Ureter (tissue), 1 donor: ENCODE measurements around the gene EPHX1. TPM values are rescaled to one million over a fixed set of nuclear protein-coding genes. Genes with fewer than 3 reads are reported as not detected.

Experiments
- DNase-seq: peaks from one replicate; pipeline ENCODE4 v3.0.0-alpha.2; 2020; ENCODE audit warnings: low spot score
- total RNA-seq: library from RNA; stranded (reverse); gene quantifications from one replicate; pipeline ENCODE4 v1.2.4, GENCODE V29; 2023
- donor health status: DM: yes; HTN: yes; CAD: no.

EPHX1 gene
- total RNA-seq, 1 donor from 2014 or later, result 116 TPM

DNA sequence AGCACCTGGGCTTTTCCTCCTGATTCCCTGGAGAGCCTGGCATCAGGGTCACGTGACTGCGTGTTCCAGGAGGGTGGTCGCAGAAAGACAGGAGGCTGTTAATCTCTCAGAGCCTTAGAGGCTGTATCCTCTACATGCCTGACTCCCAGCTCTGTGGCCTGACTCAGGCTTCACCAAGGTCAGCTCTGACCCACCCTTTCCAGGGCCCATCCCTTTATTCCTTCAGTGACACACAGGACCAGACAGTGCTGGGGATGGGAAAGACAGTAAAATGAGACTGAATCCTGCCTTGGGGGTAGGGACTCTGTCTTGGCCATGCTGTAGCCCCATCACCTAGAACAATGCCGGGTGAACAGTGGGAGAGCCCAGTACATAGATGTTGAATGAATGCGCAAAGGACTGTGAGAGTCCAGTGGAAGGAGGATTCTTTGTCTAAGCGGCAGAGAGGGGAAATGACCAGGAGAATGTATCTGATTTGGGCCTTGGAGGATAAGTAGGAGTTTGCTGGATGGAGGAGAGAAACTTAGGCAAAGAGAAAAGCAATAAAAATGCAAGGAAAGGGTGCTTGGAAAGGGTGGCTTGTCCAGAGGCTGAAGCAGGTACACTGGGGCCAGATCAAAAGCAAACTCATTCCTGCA is 33.0 kb downstream of the EPHX1 start:
- no peak for DNase-seq

- no peak for DNase-seq
These were observed 33.5 kb downstream of the EPHX1 start for GRCh38 chr1:225843426-225843795.

- no peak for DNase-seq
These were observed 34.5 kb downstream of the EPHX1 start for GRCh38 chr1:225844236-225845061.

DNA sequence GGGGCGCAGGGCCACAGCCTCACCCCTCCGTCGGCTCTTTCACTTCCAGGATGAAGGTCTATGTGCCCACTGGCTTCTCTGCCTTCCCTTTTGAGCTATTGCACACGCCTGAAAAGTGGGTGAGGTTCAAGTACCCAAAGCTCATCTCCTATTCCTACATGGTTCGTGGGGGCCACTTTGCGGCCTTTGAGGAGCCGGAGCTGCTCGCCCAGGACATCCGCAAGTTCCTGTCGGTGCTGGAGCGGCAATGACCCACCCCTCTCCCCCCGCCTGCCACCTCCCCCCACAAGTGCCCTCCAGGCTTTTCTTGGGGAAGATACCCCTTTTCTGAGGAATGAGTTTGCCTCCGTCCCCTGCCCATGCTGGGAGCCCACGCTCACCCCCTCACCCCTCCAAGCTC is 35.2 kb downstream of the EPHX1 start:
- no peak for DNase-seq

GRCh38 chr1:225845571-225846259 is 35.8 kb downstream of the EPHX1 start:
- peak; percentile 81 for DNase-seq

DNA sequence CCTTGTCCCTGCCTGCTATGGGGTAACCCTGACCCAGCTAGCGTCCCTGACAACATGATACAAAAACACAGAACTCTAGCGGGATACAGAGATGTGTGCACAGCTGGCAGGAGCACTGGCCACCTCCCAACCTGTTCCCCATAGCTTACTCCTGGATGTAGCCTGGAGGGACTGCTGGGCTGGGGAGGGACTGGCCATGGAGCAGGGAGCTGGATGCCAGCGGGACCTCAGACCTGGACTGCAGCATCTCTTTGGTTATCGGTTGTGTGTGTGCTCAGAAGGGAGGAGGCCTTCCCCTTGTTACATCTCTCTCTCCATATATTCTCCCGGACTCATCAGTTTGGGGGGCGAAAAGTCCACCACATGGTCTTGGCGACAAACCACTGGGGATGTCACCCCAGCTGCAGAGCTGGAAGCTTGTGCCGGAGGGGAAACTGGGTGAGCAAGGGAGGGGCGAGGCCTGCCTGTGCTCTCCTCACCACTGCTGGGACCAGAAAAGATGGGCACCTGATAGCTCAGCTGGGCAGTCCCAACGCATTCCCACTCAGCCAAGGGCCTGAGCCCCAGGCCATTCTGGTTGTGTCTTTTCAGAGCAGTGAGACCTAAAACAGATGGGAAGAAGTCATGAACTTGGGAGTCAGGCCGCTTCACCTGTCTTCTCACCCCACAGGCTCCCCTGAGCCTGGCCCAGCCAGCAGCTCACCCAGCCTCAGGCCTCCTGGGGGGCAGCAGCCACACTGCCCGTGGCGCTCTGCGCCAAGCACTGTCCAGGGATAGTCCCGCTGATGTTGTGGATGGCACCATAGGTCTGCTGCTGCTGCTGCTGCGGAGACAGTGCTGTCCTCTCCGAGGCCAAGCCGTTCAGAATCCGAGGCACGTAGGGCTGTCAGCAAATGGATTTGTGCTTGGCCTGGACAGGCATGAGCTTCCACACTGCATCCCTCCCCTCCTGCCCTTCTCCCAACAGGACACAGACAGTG is 36.7 kb downstream of the EPHX1 start:
- no peak for DNase-seq

- no peak for DNase-seq
These were observed 37.7 kb downstream of the EPHX1 start for GRCh38 chr1:225847610-225848009.

- DNase-seq, result no peak
These were observed 38.4 kb downstream of the EPHX1 start for GRCh38 chr1:225848030-225848955.

GRCh38 chr1:225849925-225850324 is 40.0 kb downstream of the EPHX1 start:
- no peak for DNase-seq

DNA sequence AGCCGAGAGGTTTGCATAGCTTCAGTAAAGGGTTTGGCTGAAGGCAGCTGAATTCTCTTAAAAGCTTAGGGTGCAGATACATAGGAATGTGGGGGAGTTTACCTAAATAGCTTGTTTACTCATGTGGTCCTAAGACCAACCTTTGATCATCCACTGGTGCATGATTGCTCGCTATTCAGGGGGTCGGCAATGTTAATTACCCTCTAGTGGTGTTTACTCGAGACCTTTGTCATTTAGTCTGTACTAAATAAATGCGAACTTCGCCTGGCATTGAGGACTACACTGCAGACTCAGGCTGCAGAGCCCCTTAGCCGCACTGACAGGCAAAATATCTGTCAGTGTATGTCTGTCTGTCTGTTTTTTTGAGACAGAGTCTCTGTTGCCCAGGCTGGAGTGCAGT is 40.4 kb downstream of the EPHX1 start:
- no peak for DNase-seq

GRCh38 chr1:225851805-225852204 is 41.9 kb downstream of the EPHX1 start:
- DNase-seq, result no peak

- DNase-seq, result no peak
These were observed 42.6 kb downstream of the EPHX1 start for GRCh38 chr1:225852413-225853124.

- no peak for DNase-seq
These were observed 43.5 kb downstream of the EPHX1 start for GRCh38 chr1:225853441-225853840.

DNA sequence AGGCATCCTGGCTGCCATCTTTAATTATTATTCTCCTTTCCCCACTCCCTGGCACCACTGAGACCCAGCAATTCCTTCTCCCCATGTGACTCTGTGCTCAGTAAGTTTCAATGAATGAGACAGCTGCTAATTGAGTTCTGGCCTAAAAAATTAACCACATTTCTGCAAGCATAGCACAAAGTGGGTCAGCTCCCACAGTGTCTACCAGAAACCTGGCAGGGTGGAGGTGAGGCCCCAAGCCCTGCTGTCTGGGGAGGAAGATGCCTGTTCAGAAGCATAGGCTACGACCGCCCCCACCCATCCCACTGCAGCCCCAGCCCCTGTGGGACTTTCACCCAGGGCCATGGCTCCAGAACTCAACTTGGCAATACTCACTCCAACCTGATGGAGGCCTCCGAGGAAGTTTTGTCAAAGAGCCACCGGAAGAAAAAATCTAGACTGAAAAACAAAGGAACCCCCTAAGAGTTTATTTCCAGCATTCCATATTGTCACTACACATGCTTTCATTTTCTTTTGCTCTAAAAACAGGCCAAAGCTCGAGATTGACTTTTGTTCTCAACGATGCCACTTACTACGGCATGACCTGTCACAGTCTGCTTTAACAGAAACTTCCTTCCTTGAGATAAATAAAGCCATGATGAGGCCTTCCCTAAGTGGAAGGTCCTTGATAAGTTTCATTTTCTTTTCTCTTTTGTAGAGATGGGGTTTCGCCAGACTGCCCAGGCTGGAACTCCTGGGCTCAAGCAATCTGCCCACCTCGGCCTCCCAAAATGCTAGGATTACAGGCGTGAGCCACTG is 45.8 kb downstream of the EPHX1 start:
- no peak for DNase-seq

GRCh38 chr1:225857256-225857655 is 47.3 kb downstream of the EPHX1 start:
- DNase-seq, result no peak

GRCh38 chr1:225859151-225859550 is 49.2 kb downstream of the EPHX1 start:
- no peak for DNase-seq

- DNase-seq, result no peak
These were observed 50.2 kb downstream of the EPHX1 start for GRCh38 chr1:225860107-225860506.

DNA sequence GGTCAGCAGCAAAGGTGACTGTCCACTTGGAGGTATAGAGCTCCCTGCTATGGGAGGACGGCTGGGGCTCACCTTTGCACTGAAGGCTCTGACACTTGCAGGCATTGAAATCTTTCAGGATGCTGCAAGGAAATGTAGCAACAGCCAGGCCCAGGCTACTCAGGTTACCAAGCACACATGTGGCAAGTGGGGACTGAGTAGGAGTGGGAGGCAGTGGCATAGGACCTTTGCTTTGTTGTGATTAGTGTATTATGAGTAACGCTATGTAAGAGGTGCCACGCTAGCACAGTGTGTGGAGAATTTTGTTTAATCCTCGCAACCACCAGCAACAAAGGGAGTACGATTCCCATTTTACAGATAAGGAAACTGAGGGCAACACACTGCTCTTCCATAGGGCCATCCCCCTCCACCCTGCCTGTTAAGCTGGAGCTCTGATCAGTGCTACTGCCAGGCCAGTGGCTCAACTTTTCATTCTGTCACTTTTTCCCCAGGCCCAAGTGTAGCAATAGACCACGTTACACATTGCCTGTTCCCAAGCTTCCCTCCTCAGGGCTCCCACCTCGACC is 51.0 kb downstream of the EPHX1 start:
- no peak for DNase-seq
